HG03521 (cell line): ENCODE measurements around the gene ATP2C2.
"Not testable (repeated sequence)": the region's sequence is repeated elsewhere in the genome, so short reads cannot be mapped to it uniquely, and the experiment has no call there.

Experiments
- ATAC-seq: cut with Tn5 transposase; IDR thresholded peaks from one replicate; pipeline ENCODE4 v1.9.1; 2021; ENCODE audit warnings: mild to moderate bottlenecking, moderate library complexity; ENCODE audit not compliant: unreplicated experiment

Gene ATP2C2

GRCh38 chr16:84339311-84339710, 29.0 kb upstream of the ATP2C2 start:
- no peak for ATAC-seq

- ATAC-seq: no peak
These were observed 28.6 kb upstream of the ATP2C2 start for GRCh38 chr16:84339766-84340165.

- no peak for ATAC-seq
These were observed 27.9 kb upstream of the ATP2C2 start for GRCh38 chr16:84340325-84341040.

- ATAC-seq: no peak
These were observed 26.6 kb upstream of the ATP2C2 start for GRCh38 chr16:84341528-84342295.

- not testable (repeated sequence) for ATAC-seq
These were observed 24.5 kb upstream of the ATP2C2 start for GRCh38 chr16:84343800-84344199.

GRCh38 chr16:84344781-84345180, 23.6 kb upstream of the ATP2C2 start:
- no peak for ATAC-seq

GRCh38 chr16:84347161-84347560, 21.2 kb upstream of the ATP2C2 start:
- no peak for ATAC-seq

- no peak for ATAC-seq
These were observed 19.9 kb upstream of the ATP2C2 start for GRCh38 chr16:84348386-84348888.

- no peak for ATAC-seq
These were observed 18.3 kb upstream of the ATP2C2 start for GRCh38 chr16:84349862-84350684.

GRCh38 chr16:84350685-84351400, 17.5 kb upstream of the ATP2C2 start:
- ATAC-seq: no peak

GRCh38 chr16:84351630-84352029, 16.7 kb upstream of the ATP2C2 start:
- ATAC-seq: no peak

GRCh38 chr16:84354306-84354705, 14.0 kb upstream of the ATP2C2 start:
- no peak for ATAC-seq

GRCh38 chr16:84355149-84355548, 13.2 kb upstream of the ATP2C2 start:
- no peak for ATAC-seq

GRCh38 chr16:84356176-84356575, 12.2 kb upstream of the ATP2C2 start:
- ATAC-seq: no peak

- ATAC-seq: no peak
These were observed 11.7 kb upstream of the ATP2C2 start for GRCh38 chr16:84356591-84357116.

GRCh38 chr16:84357191-84357651, 11.1 kb upstream of the ATP2C2 start:
- ATAC-seq: no peak

GRCh38 chr16:84358601-84359295, 9.6 kb upstream of the ATP2C2 start:
- ATAC-seq: no peak

GRCh38 chr16:84359326-84359725, 9.0 kb upstream of the ATP2C2 start:
- no peak for ATAC-seq

- ATAC-seq: no peak
These were observed 8.2 kb upstream of the ATP2C2 start for GRCh38 chr16:84360170-84360569.

GRCh38 chr16:84360748-84361147, 7.6 kb upstream of the ATP2C2 start:
- no peak for ATAC-seq
